Right lobe of liver (tissue), 6 donors: ENCODE data around the gene GNL3. TPM values are rescaled to one million over a fixed set of nuclear protein-coding genes. Genes with fewer than 3 reads are reported as not detected.

Source experiments
- ATAC-seq, 4 donors: fragments of 200-7000 bp; cut with Tn5 transposase; one replicate each; pipeline ENCODE4 v1.9.1; 2020; ENCODE audit warnings: mild to moderate bottlenecking in 4 of 4, moderate library complexity in 4 of 4
- DNase-seq, 3 donors: peaks; one replicate each; pipeline ENCODE4 v3.0.0-alpha.2; 2020
- H3K27ac ChIP-seq, 3 donors: fragments of 200-600 bp; one replicate each; pipeline ENCODE4 v1.8.0; 2022
- H3K27me3 ChIP-seq, 2 donors: fragments of 200-600 bp; one replicate each; pipeline ENCODE4 v1.8.0; 2022
- H3K36me3 ChIP-seq, 4 donors: fragments of 200-600 bp; sonication (generic) in 1 of 4; one replicate each; pipeline versions ENCODE4 v1.5.1 to v1.8.0; 2017 to 2022; ENCODE audit warnings: control low read depth in 1 of 4
- H3K4me1 ChIP-seq, 4 donors: fragments of 200-600 bp; sonication (generic) in 1 of 4; one replicate each; pipeline versions ENCODE4 v1.5.1 to v1.8.0; 2017 to 2022; ENCODE audit warnings: control low read depth in 1 of 4
- H3K4me3 ChIP-seq, 3 donors: fragments of 200-600 bp; one replicate each; pipeline ENCODE4 v1.8.0; 2022
- H3K9me3 ChIP-seq, 4 donors: fragments of 200-600 bp; sonication (generic) in 1 of 4; one replicate each; pipeline versions ENCODE4 v1.5.1 to v1.8.0; 2017 to 2022; ENCODE audit warnings: control low read depth in 1 of 4
- POLR2A ChIP-seq: fragments of 450-650 bp; IDR thresholded peaks from one replicate; pipeline ENCODE4 v1.6.1; 2017; ENCODE audit warnings: antibody characterized with exemption, mild to moderate bottlenecking
- WGBS: methylation state at CpG from one replicate; pipeline ENCODE4 v1.1.6; 2018; ENCODE audit warnings: low coverage, low lambda C conversion rate; ENCODE audit not compliant: insufficient coverage; ENCODE audit errors: missing lambda C conversion rate; 5-methylcytosine and 5-hydroxymethylcytosine counted together
- intact Hi-C, 2 donors: fragments of 100-400 bp; cut with DNase I; formaldehyde crosslinking; loops; one replicate each; pipeline versions ENCODE4 v1.11.2 to v1.14.1; 2022
- total RNA-seq, 6 experiments: library from RNA; depleted of rRNA in 2 of 6; stranded (reverse); fragments of >200 nt in 2 of 6; fragmentation: NEBNext Ultra II Directional in 3 of 6; extraction: Animal tissue kit (Norgen Biotek cat#: 25700) in 3 of 6; gene quantifications; one replicate each; pipeline versions ENCODE4 v1.1.0 to v1.2.4, GENCODE V29; 2016 to 2023
- TF ChIP-seq, protein P1 (sequence below), 4 donors: fragments of 200-600 bp in 3 of 4; fragments of 450-650 bp in 1 of 4; IDR thresholded peaks; one replicate each; pipeline versions ENCODE4 v1.5.1 to v1.8.0; 2016 to 2022; ENCODE audit warnings: antibody characterized with exemption in 4 of 4, mild to moderate bottlenecking in 2 of 4
- donor health status: DM: no; HTN: yes; CAD: no.
- donor health status: DM: no; HTN: no; CAD: no.
- donor health status: DM: no; HTN: no; CAD: no.
- donor health status: DM: no; HTN: yes; CAD: no.
- donor health status: DM: no; HTN: yes; CAD: no.

Gene GNL3
- total RNA-seq, 6 experiments from 2014 or later, result 20.0 to 86.2 (median 41.7) TPM

DNA sequence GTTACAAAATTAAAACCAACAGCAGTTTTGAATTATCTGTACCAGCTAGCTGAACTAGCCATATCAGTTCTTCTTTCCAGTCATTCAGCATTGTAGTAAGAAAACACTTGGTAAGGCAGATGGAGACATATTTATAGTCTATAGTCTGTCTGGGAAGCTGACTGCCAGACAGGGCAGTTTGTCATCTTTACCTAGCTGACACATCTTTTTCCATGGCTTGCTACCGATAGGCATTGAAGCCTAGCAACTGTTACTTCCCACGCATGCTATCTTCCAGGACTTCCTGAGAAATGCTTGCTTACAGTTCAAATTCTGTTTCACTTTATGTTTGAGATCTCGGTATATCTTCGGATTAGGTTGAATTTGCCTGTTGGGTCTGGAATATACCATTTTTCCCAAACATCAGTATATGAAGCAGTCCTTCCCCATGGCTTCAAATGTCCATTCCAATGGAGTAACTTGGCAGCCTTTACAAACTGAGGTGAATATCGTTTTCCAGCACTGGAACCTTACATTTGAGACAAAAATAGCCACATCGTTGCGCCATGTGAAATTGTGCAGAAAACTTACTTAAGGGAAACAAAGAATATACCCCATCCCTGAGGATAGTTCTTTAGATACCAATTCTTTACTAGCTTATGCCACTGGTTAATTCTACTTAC is 8.8 kb downstream of the GNL3 start:
- Histone ChIP-seq H3K36me3 (peaks cover 32 to 95% (median 62%) of the 10 kb centered on the region in 4 donors), H3K4me1 (no peaks in the 10 kb centered on the region), H3K4me3 (no peak overlapping the region), H3K9me3 (no peaks in the 10 kb centered on the region), H3K27ac (no peak overlapping the region), H3K27me3 (no peaks in the 10 kb centered on the region)
- TF ChIP-seq POLR2A, result no peak
- TF ChIP-seq, protein P1, sequence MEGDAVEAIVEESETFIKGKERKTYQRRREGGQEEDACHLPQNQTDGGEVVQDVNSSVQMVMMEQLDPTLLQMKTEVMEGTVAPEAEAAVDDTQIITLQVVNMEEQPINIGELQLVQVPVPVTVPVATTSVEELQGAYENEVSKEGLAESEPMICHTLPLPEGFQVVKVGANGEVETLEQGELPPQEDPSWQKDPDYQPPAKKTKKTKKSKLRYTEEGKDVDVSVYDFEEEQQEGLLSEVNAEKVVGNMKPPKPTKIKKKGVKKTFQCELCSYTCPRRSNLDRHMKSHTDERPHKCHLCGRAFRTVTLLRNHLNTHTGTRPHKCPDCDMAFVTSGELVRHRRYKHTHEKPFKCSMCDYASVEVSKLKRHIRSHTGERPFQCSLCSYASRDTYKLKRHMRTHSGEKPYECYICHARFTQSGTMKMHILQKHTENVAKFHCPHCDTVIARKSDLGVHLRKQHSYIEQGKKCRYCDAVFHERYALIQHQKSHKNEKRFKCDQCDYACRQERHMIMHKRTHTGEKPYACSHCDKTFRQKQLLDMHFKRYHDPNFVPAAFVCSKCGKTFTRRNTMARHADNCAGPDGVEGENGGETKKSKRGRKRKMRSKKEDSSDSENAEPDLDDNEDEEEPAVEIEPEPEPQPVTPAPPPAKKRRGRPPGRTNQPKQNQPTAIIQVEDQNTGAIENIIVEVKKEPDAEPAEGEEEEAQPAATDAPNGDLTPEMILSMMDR (IDR thresholded peaks at IDR 0.05), result no peak
- WGBS, result 83% methylated on average over 7 of the region's 7 CpGs
- DNase-seq, result no peak
- intact Hi-C loops, result no loop called here
- peak in 2 of 4 donors; percentile 20 to 29 for ATAC-seq

DNA sequence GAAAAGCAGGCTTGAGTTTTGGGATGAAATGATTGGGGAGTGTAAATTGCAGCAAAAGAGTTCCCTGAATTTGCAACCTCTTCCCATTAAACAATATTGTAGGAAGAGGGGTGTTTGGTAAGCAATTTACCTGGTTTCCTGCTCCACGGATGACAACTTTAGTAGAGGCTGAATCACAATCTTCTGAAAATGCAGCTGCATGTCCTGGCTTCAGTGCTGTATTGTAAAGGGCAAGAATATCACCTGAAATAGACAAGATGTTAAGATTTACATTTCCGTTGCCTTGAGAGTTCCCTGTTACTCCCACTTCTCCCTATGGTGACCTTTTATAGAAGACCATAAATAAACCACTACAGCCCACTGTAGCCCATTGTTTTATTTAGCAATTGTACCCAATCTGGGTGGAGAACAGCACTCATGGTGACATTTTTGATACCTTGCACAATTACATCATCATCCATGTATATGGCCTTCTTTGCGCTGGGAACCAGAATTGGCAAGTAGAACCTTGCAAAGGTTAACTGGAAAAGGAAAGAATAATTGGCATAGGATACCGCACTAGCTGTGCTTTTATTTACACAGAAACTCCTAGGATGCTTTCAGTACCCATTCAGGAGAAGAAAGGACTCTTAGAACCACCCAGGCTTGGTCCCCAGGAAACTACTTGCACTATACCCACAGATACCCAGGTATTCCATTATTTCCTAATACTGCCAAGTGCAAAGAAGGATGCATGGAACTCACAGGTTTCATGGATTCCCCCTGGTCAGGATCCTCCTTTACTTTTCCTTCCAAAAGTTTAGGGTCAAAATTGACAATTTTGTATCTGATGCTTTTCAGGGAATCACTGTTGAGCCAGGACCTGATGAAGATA is 10.2 kb downstream of the GNL3 start:
- DNase-seq (no peak), ATAC-seq (no peak)
- H3K27ac ChIP-seq, result no peak overlapping the region
- WGBS, result 81% methylated on average over 3 of the region's 4 CpGs
- H3K36me3 ChIP-seq, result peaks cover 26 to 81% (median 49%) of the 10 kb centered on the region in 4 donors
- intact Hi-C loops, result no loop called here
- TF ChIP-seq, protein P1 (IDR thresholded peaks at IDR 0.05), result no peak
- no peak for TF ChIP-seq POLR2A
- no peaks in the 10 kb centered on the region for H3K9me3 ChIP-seq
- H3K4me1 ChIP-seq, result no peaks in the 10 kb centered on the region
- no peaks in the 10 kb centered on the region for H3K27me3 ChIP-seq
- H3K4me3 ChIP-seq, result no peak overlapping the region

DNA sequence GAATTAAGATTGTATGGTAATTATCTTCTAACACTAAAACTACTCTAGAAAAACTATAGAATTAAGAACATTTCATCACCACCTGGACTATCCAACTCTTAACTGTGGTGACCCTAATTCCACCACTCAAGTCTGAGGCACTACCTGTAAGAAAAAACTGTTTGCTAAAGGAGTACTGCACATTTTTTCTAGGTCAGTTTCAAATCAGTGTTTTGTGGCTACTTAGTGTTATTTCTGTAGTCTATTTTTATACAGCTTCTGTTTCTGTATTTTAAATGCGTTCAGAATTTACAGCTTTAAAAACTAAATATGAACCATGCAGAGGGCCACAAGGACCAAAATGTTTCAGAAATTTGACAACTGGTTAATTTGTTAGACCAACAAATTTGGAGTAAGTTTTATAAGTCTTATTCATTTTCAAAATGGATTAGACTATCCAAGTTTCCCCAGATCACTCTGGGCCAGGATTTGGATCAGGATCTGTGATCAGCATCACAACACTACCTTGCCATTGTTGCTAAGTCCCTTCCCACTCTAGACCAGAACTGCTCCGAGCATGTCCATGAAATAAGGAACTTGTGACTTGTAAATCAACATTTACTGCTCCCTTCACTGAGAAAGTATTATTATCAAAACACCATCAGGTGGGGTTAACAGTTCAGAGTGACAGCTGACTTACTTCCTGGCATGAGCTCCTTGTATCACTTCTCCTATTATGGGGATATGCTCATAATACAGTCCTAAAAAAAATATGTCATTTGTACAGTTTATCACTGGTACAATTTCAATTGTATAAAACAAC is 11.2 kb downstream of the GNL3 start:
- 70% methylated on average over 2 of the region's 2 CpGs for WGBS
- no peaks in the 10 kb centered on the region for H3K27me3 ChIP-seq
- H3K9me3 ChIP-seq, result no peaks in the 10 kb centered on the region
- intact Hi-C loops, result no loop called here
- ATAC-seq, result no peak
- H3K27ac ChIP-seq, result no peak overlapping the region
- H3K36me3 ChIP-seq, result peaks cover 24 to 71% (median 44%) of the 10 kb centered on the region in 4 donors
- no peaks in the 10 kb centered on the region for H3K4me1 ChIP-seq
- TF ChIP-seq, protein P1 (IDR thresholded peaks at IDR 0.05), result no peak
- no peak for TF ChIP-seq POLR2A
- no peak overlapping the region for H3K4me3 ChIP-seq
- DNase-seq, result no peak

DNA sequence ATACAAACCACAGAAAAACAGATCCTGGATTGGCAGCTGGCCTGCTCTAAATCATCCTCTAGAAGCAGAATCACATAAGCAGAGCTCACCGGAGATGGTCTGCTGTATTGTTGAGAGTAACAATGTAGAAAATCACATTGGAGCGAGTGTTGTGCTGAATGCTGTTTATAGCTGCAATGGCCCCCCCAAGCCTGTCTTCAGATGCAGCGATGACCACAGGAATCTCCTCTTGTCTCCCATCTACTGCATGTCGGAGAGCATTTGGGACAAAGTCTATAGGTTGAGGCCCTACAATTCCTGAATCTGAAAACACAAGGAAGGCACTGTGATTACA is 11.8 kb downstream of the GNL3 start:
- DNase-seq, result no peak
- Histone ChIP-seq H3K4me3 (no peak overlapping the region), H3K9me3 (no peaks in the 10 kb centered on the region), H3K27ac (no peak overlapping the region), H3K4me1 (peaks cover 0 to 3% (median 0%) of the 10 kb centered on the region in 4 donors), H3K27me3 (no peaks in the 10 kb centered on the region), H3K36me3 (peaks cover 19 to 66% (median 40%) of the 10 kb centered on the region in 4 donors)
- 84% methylated on average over 4 of the region's 4 CpGs for WGBS
- intact Hi-C loops, result no loop called here
- TF ChIP-seq, protein P1 (IDR thresholded peaks at IDR 0.05), result no peak
- no peak for TF ChIP-seq POLR2A
- no peak for ATAC-seq
